VCaP (cell line): ENCODE data around the gene ZFTA.
A peak's percentile ranks its signal among the peaks of the same experiment; 100 is the strongest.
"Not testable (repeated sequence)": the region's sequence is repeated elsewhere in the genome, so short reads cannot be mapped to it uniquely, and the experiment has no call there.

Source experiments
- H3K27ac ChIP-seq: fragments of 450-650 bp; 2 replicates; pipeline ENCODE4 v1.5.1; 2017
- TF ChIP-seq, protein P1 (sequence below): fragments of 450-650 bp; conservative IDR thresholded peaks from 2 replicates; pipeline ENCODE4 v1.5.1; 2017; ENCODE audit warnings: mild to moderate bottlenecking, moderate library complexity

The ZFTA gene

GRCh38 chr11:63813035-63813562, 44.5 kb upstream of the ZFTA start, which contains the start of gene SPINDOC:
SPINDOC (plus strand) TSS chr11:63813456; CDS start chr11:63813687, 231 bp downstream.
- H3K27ac ChIP-seq: peak within 1 kb of the TSS; percentile 93
- TF ChIP-seq, protein P1, sequence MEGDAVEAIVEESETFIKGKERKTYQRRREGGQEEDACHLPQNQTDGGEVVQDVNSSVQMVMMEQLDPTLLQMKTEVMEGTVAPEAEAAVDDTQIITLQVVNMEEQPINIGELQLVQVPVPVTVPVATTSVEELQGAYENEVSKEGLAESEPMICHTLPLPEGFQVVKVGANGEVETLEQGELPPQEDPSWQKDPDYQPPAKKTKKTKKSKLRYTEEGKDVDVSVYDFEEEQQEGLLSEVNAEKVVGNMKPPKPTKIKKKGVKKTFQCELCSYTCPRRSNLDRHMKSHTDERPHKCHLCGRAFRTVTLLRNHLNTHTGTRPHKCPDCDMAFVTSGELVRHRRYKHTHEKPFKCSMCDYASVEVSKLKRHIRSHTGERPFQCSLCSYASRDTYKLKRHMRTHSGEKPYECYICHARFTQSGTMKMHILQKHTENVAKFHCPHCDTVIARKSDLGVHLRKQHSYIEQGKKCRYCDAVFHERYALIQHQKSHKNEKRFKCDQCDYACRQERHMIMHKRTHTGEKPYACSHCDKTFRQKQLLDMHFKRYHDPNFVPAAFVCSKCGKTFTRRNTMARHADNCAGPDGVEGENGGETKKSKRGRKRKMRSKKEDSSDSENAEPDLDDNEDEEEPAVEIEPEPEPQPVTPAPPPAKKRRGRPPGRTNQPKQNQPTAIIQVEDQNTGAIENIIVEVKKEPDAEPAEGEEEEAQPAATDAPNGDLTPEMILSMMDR: no peak

- TF ChIP-seq, protein P1: no peak
- H3K27ac ChIP-seq: no peak overlapping the region
Measured at GRCh38 chr11:63811522-63811921, 42.9 kb upstream of the ZFTA start.

GRCh38 chr11:63810383-63810782, 41.8 kb upstream of the ZFTA start:
- not testable (repeated sequence) for H3K27ac ChIP-seq

- H3K27ac ChIP-seq: no peak overlapping the region
- TF ChIP-seq, protein P1: no peak
Measured at GRCh38 chr11:63805844-63806415, 37.4 kb upstream of the ZFTA start.

- peak overlapping the region; percentile 64 for H3K27ac ChIP-seq
- TF ChIP-seq, protein P1: no peak
Measured at GRCh38 chr11:63804259-63804658, 35.7 kb upstream of the ZFTA start.

- TF ChIP-seq, protein P1: no peak
Measured at GRCh38 chr11:63802637-63803414, 34.3 kb upstream of the ZFTA start.

GRCh38 chr11:63800921-63801320, 32.3 kb upstream of the ZFTA start:
- TF ChIP-seq, protein P1: 0 out of 2 replicates have a peak, but pooled peaks have one; percentile 4

More at GRCh38 chr11:63802637-63803414, 34.3 kb upstream of the ZFTA start:
- H3K27ac ChIP-seq: peak overlapping the region; percentile 64; the same call in 1 of the 2 replicates

More at GRCh38 chr11:63800921-63801320, 32.3 kb upstream of the ZFTA start:
- no peak overlapping the region for H3K27ac ChIP-seq
